Measurements from ENCODE around the gene DLG2.

Gene DLG2

DNA sequence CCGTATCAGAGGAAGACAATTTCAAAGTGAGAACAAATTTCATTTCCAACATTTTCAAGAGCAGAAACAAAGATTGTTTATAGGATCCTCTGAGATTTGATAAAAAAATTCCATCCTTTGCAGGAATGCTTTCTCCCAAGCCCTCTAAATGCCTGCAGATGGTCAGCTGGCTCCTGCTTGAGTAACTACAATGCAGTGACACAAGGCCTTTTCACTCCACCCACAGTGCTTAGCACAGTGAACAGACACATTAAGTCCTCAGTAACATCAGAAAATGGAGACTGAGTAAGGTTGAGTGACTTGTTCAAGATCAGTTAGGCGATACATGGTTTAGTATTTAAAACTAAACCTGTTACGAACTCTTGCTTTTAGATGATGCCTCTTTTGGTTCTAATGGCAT lies 1813.8 kb downstream of the DLG2 start:
- Mint-ChIP-seq H3K9me3 (no peaks in the 10 kb centered on the region), H3K4me3 (no peak overlapping the region), H3K4me1 (no peaks in the 10 kb centered on the region), H3K27ac (ENCODE audit: low read depth) (no peak overlapping the region), H3K36me3 (ENCODE audit: insufficient read depth) (no peaks in the 10 kb centered on the region), H3K27me3 (peaks cover 15% of the 10 kb centered on the region)
- DNase-seq (ENCODE audit: low spot score in 2 of 2) (no peak), ATAC-seq (replicated peaks; ENCODE audit: extremely low read depth, poor library complexity, severe bottlenecking) (no peak)

DNA sequence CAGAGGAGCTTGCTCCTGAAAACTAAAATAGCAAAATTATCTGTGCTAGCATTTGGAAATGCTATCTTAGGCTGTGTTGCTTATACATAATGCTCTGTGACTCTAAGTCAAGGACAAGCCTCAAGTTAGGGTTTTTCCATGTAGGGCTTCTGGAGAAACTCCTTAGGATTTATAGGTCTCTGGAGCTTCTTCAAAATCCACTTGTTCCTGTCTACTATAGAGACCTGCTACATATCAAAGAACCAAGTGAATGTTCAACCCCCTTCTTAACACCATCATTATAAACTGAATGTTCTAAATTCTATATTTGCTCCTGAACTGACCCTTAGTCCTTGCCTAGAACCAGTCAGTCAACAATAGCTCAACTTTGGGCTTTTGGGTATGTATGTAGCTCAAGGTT lies 1817.9 kb downstream of the DLG2 start:
- ATAC-seq (replicated peaks; ENCODE audit: extremely low read depth, poor library complexity, severe bottlenecking) = no peak
- H3K4me1 Mint-ChIP-seq = no peaks in the 10 kb centered on the region
- no peak overlapping the region for H3K27ac Mint-ChIP-seq (ENCODE audit: low read depth)
- H3K36me3 Mint-ChIP-seq (ENCODE audit: insufficient read depth) = no peaks in the 10 kb centered on the region
- H3K4me3 Mint-ChIP-seq = no peak overlapping the region
- no peak for DNase-seq (ENCODE audit: low spot score in 2 of 2)
- no peaks in the 10 kb centered on the region for H3K9me3 Mint-ChIP-seq
- H3K27me3 Mint-ChIP-seq = peaks cover 15% of the 10 kb centered on the region

DNA sequence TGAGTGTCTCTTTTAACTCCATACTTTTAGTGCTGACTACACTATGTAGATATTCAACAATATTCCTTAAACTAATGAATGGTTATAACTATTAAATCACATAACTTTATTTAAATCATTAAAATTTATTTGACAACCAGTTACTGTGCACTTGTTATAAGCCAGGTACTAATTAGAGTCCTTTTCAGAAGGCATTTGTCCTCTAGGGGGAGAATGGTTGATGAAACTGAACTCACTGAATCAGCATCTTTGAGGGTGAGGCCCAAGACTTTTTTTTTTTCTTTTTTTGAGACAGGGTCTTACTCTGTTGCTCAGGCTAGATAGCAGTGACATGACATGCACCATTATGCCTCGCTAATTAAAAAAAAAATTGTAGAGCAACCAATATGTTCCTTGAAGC lies 1825.3 kb downstream of the DLG2 start:
- Mint-ChIP-seq H3K27ac (ENCODE audit: low read depth) (no peak overlapping the region), H3K27me3 (no peaks in the 10 kb centered on the region), H3K9me3 (no peaks in the 10 kb centered on the region), H3K4me1 (no peaks in the 10 kb centered on the region), H3K4me3 (no peak overlapping the region), H3K36me3 (ENCODE audit: insufficient read depth) (no peaks in the 10 kb centered on the region)
- DNase-seq (ENCODE audit: low spot score in 2 of 2) = no peak
- ATAC-seq (replicated peaks; ENCODE audit: extremely low read depth, poor library complexity, severe bottlenecking) = no peak

DNA sequence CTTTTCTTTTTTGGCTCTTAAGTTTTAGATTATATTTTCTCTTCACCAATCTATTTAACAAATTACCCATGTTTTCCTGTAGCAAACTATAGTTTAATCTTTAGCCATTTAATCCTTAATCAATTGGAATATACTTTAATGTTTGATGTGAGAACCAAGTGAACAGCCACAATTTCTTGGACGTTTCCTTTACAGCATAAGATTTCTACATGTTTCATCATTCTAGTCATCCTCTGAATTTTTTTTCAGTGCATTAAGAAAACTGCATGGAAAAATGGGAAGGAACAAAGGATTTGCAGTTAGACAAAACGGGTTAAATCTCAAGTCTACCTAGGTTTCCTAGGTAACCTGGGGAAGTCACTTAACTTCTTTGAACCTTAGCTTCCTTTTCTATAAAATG lies 1833.8 kb downstream of the DLG2 start:
- no peak for ATAC-seq (replicated peaks; ENCODE audit: extremely low read depth, poor library complexity, severe bottlenecking)
- H3K27ac Mint-ChIP-seq (ENCODE audit: low read depth) = no peak overlapping the region
- no peak overlapping the region for H3K4me3 Mint-ChIP-seq
- H3K36me3 Mint-ChIP-seq (ENCODE audit: insufficient read depth) = no peaks in the 10 kb centered on the region
- H3K4me1 Mint-ChIP-seq = no peaks in the 10 kb centered on the region
- no peak for DNase-seq (ENCODE audit: low spot score in 2 of 2)
- no peaks in the 10 kb centered on the region for H3K27me3 Mint-ChIP-seq
- no peaks in the 10 kb centered on the region for H3K9me3 Mint-ChIP-seq

DNA sequence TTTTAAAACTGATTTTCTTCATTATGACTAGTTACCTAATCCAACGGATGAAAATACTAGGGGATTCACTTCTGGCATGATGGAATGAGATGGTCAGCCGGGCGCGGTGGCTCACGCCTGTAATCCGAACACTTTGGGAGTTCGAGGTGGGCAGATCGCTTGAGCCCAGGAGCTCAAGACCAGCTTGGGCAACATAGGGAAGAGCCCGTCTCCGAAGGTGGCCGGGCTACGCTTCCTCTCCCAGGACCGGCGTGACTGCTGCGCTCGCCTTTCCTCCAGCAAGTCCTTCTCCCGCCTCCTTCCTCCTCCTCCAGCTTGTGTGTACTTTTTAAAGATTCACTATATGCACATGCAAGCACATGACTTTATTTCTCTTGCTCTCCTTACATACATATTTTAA lies 1835.6 kb downstream of the DLG2 start:
- H3K9me3 Mint-ChIP-seq = no peaks in the 10 kb centered on the region
- DNase-seq (ENCODE audit: low spot score in 2 of 2) = no peak
- no peaks in the 10 kb centered on the region for H3K36me3 Mint-ChIP-seq (ENCODE audit: insufficient read depth)
- no peaks in the 10 kb centered on the region for H3K27me3 Mint-ChIP-seq
- no peaks in the 10 kb centered on the region for H3K4me1 Mint-ChIP-seq
- ATAC-seq (replicated peaks; ENCODE audit: extremely low read depth, poor library complexity, severe bottlenecking) = no peak
- no peak overlapping the region for H3K4me3 Mint-ChIP-seq
- H3K27ac Mint-ChIP-seq (ENCODE audit: low read depth) = no peak overlapping the region

DNA sequence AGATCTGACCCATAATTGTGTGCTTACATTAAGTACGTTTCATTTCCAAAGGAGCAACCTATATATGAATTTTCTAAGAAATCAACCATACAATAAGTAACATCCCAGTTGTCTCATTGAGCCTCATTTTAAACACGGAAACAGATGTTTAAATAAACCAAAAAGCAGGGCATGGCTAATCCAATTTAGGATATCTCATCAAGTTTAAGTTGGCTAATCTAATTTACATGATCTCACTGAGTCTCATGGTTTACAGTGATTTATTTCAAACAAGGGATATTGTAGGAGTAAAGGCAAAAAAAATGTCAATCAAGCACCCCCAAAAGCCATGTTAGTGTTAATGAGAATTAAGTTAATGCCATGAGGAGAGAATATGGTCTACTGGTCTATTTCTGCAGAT lies 1841.2 kb downstream of the DLG2 start:
- ATAC-seq (replicated peaks; ENCODE audit: extremely low read depth, poor library complexity, severe bottlenecking) (no peak), DNase-seq (ENCODE audit: low spot score in 2 of 2) (no peak)
- Mint-ChIP-seq H3K36me3 (ENCODE audit: insufficient read depth) (no peaks in the 10 kb centered on the region), H3K9me3 (no peaks in the 10 kb centered on the region), H3K27me3 (no peaks in the 10 kb centered on the region), H3K27ac (ENCODE audit: low read depth) (no peak overlapping the region), H3K4me1 (no peaks in the 10 kb centered on the region), H3K4me3 (no peak overlapping the region)

DNA sequence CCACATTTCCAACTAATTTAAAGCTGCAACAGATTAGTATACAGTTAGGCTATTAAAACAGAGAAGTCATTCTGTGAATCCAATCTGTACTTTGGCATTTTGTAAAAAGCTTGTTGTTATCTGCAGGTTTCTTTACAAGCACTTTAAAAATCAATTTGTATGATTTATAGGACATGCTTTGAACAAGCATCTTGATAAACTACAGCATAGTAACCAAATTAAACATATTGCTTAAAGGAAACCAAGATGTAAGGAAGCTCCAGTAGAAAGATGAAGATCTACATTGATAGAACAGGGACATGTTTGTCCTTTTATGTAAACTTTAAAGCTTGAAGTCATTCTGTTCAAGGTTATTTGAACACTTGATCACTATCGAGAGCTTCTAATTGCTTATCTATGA lies 1842.7 kb downstream of the DLG2 start:
- Mint-ChIP-seq H3K9me3 (no peaks in the 10 kb centered on the region), H3K27ac (ENCODE audit: low read depth) (no peak overlapping the region), H3K4me3 (no peak overlapping the region), H3K36me3 (ENCODE audit: insufficient read depth) (no peaks in the 10 kb centered on the region), H3K4me1 (no peaks in the 10 kb centered on the region), H3K27me3 (no peaks in the 10 kb centered on the region)
- ATAC-seq (replicated peaks; ENCODE audit: extremely low read depth, poor library complexity, severe bottlenecking) = no peak
- no peak for DNase-seq (ENCODE audit: low spot score in 2 of 2)

DNA sequence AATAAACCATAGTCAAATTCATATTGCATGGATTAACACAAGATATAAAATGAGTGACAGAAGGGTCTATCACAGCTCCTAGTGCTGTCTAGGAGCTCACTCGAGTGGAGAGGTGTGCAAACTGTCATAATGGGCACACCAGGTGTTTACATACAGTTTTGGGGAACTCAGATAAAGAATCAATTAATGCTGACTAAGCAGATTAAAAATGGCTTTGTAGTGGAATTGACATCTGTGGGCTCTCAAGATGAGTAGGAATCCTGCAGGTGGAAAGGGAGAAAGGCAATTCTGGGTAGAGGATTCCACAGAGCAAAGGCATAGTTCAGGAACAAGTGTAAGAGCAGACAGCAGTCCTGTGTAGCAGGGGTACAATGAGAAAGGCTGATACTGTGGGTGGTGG lies 1844.8 kb downstream of the DLG2 start:
- H3K4me1 Mint-ChIP-seq = no peaks in the 10 kb centered on the region
- no peaks in the 10 kb centered on the region for H3K27me3 Mint-ChIP-seq
- H3K27ac Mint-ChIP-seq (ENCODE audit: low read depth) = no peak overlapping the region
- ATAC-seq (replicated peaks; ENCODE audit: extremely low read depth, poor library complexity, severe bottlenecking) = no peak
- H3K36me3 Mint-ChIP-seq (ENCODE audit: insufficient read depth) = no peaks in the 10 kb centered on the region
- no peak for DNase-seq (ENCODE audit: low spot score in 2 of 2)
- H3K4me3 Mint-ChIP-seq = no peak overlapping the region
- H3K9me3 Mint-ChIP-seq = no peaks in the 10 kb centered on the region

DNA sequence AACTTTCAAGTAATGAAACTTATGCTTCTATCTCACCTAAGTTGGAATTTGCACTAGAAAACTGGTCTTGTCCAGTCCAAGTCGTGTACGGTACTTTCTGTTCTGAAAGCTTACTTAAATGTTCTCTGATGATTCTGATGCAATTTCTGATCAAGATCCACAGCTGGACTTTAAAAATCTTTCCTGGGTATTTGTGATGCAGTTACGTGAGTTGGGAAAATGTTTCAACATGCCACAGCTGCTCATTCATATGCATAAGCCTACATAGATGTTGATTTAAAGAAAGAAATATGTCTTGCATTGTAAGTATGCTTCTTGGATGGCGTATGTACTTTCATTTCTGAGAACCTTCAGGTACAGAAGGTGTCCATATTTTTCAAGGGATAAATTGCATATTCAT lies 1847.3 kb downstream of the DLG2 start:
- ATAC-seq (replicated peaks; ENCODE audit: extremely low read depth, poor library complexity, severe bottlenecking) (no peak), DNase-seq (ENCODE audit: low spot score in 2 of 2) (no peak)
- Mint-ChIP-seq H3K9me3 (no peaks in the 10 kb centered on the region), H3K4me1 (no peaks in the 10 kb centered on the region), H3K27ac (ENCODE audit: low read depth) (no peak overlapping the region), H3K27me3 (no peaks in the 10 kb centered on the region), H3K4me3 (no peak overlapping the region), H3K36me3 (ENCODE audit: insufficient read depth) (no peaks in the 10 kb centered on the region)

DNA sequence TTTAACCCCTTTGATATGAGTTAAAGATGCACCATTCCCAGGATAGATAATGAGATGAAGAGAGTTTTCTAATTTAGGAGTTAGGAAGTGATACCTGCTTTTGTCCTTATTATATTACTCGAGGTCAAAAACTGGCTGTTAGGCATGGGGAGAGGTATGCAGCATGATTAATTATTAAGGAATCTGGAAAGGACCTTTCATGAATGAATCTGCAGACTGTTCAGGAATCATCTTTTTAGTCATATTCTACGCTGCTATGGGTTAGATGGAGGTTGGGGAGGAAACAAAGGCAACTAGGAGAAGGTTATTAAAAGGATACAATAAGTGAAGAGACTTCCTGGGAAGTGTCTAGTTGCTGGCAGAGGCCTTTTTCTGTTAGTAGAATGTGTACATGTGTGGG lies 1848.5 kb downstream of the DLG2 start:
- DNase-seq (ENCODE audit: low spot score in 2 of 2) = no peak
- Mint-ChIP-seq H3K36me3 (ENCODE audit: insufficient read depth) (no peaks in the 10 kb centered on the region), H3K27me3 (no peaks in the 10 kb centered on the region), H3K4me3 (no peak overlapping the region), H3K4me1 (no peaks in the 10 kb centered on the region), H3K9me3 (no peaks in the 10 kb centered on the region), H3K27ac (ENCODE audit: low read depth) (no peak overlapping the region)
- ATAC-seq (replicated peaks; ENCODE audit: extremely low read depth, poor library complexity, severe bottlenecking) = no peak

DNA sequence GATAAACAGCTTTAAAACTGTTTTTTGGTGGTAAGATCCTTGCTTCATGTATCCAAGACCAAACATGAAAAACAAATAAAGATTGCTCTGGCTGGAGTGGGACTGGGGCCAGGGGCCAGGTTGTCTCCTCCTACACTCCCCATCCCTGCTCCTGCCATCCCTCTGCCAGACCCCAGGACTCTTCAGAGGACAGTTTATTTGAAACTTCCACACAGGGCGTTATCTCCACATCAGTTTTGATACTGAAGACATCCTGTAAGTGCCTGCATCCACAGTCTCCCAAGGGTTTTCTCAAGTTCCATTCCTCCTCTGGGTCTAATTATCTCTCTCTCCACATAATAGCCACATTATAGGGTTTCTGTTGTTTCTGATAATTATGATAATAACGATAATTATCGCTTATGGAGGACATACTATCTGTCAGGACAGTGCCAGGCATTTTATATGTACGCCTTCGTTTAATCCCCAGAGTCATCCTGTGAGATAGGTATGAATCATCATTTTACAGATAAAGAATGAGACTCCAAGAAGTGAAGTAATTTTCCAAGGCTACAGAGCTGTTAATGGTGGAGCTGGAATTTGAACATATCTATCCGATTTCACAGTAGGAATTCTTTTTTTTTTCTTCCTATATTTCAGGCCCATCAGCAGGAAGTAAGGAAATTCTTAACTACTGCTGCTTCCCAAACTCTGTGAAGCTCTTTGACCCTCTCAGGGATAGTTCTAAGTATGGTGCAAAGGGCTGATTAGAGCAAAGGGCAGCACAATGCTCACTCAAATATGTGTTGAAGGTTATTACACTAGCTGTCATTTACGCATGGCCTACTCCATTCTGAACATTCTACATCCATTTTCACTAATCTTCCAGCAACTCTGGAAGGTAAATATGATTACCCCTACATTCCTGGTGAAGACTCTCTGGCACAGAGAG lies 1852.9 kb downstream of the DLG2 start:
- ATAC-seq (replicated peaks; ENCODE audit: extremely low read depth, poor library complexity, severe bottlenecking) = no peak
- Mint-ChIP-seq H3K36me3 (ENCODE audit: insufficient read depth) (peaks cover 2% of the 10 kb centered on the region), H3K27ac (ENCODE audit: low read depth) (no peak overlapping the region), H3K4me3 (no peak overlapping the region), H3K9me3 (no peaks in the 10 kb centered on the region), H3K27me3 (no peaks in the 10 kb centered on the region), H3K4me1 (no peaks in the 10 kb centered on the region)
- no peak for DNase-seq (ENCODE audit: low spot score in 2 of 2)

DNA sequence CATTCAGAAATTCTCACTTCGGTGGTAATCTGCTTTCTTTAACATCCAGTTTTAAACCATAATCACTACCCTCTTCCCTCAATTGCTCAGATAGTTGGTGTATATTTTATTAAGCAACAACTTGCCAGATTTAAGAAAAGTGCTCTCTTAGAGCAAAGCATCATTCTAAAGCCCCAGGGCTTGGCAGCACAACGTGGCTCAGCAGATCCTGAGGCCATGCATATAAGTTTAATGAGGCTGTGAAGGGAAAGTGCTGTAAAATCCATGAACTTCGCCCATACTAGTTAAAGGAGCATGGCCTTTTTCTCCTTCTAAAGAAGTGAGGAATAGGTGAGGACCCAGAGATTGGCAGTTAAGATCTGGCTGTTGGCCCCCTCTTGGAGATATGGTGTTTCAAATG lies 1858.7 kb downstream of the DLG2 start:
- DNase-seq (ENCODE audit: low spot score in 2 of 2) (no peak), ATAC-seq (replicated peaks; ENCODE audit: extremely low read depth, poor library complexity, severe bottlenecking) (no peak)
- H3K36me3 Mint-ChIP-seq (ENCODE audit: insufficient read depth) = peaks cover 2% of the 10 kb centered on the region
- H3K27ac Mint-ChIP-seq (ENCODE audit: low read depth) = no peak overlapping the region
- H3K27me3 Mint-ChIP-seq = no peaks in the 10 kb centered on the region
- H3K4me1 Mint-ChIP-seq = no peaks in the 10 kb centered on the region
- H3K9me3 Mint-ChIP-seq = no peaks in the 10 kb centered on the region
- H3K4me3 Mint-ChIP-seq = no peak overlapping the region

DNA sequence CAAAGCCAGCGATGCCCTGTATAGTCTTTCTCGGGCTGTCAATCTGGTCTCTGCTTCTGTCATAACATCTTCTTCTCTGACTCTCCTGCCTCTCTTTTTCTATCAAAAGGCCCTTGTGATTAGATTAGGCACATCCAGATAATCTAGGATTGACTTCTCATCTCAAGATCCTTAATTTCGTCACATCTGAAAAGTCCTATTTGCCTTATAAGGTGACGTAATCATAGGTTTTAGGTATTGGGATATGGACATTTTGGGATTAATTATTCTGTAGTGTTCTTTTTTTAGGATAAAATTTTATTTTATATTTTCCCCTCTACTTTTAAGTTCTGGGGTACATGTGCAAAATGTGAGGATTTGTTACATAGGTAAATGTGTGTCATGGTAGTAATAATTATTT lies 1860.2 kb downstream of the DLG2 start:
- Mint-ChIP-seq H3K36me3 (ENCODE audit: insufficient read depth) (peaks cover 2% of the 10 kb centered on the region), H3K4me1 (no peaks in the 10 kb centered on the region), H3K9me3 (no peaks in the 10 kb centered on the region), H3K27me3 (no peaks in the 10 kb centered on the region), H3K4me3 (no peak overlapping the region), H3K27ac (ENCODE audit: low read depth) (no peak overlapping the region)
- ATAC-seq (replicated peaks; ENCODE audit: extremely low read depth, poor library complexity, severe bottlenecking) = no peak
- DNase-seq (ENCODE audit: low spot score in 2 of 2) = no peak
